Neural progenitor cell (in vitro differentiated cells): ENCODE results near the gene ZNF282. TPM values are rescaled to one million over a fixed set of nuclear protein-coding genes. Genes with fewer than 3 reads are reported as not detected.

Experiments
- DNase-seq: peaks from one replicate; pipeline ENCODE4 v3.0.0-alpha.2; 2016; ENCODE audit warnings: low spot score
- H2AFZ ChIP-seq: fragments of 200-600 bp; sonication (generic); replicated peaks from 2 replicates; pipeline ENCODE4 v1.6.1; 2016; ENCODE audit warnings: antibody characterized with exemption
- H3F3A ChIP-seq: fragments of 200-600 bp; sonication (generic); 2 replicates; pipeline ENCODE4 v1.6.1; 2016; ENCODE audit warnings: antibody characterized with exemption, low read depth
- H3K27ac ChIP-seq: fragments of 200-600 bp; sonication (generic); 2 replicates; pipeline ENCODE4 v1.5.1; 2016; ENCODE audit warnings: mild to moderate bottlenecking
- H3K27me3 ChIP-seq: fragments of 200-600 bp; sonication (generic); 2 replicates; pipeline ENCODE4 v1.6.1; 2016; ENCODE audit warnings: mild to moderate bottlenecking, moderate library complexity
- H3K36me3 ChIP-seq: fragments of 200-600 bp; sonication (generic); 2 replicates; pipeline ENCODE4 v1.5.1; 2016
- H3K4me1 ChIP-seq: fragments of 200-600 bp; sonication (generic); 2 replicates; pipeline ENCODE4 v1.6.1; 2016; ENCODE audit warnings: mixed run types
- H3K4me2 ChIP-seq: fragments of 200-600 bp; sonication (generic); 2 replicates; pipeline ENCODE4 v1.6.1; 2016
- H3K4me3 ChIP-seq: fragments of 200-600 bp; sonication (generic); 2 replicates; pipeline ENCODE4 v1.5.1; 2016
- H3K79me2 ChIP-seq: fragments of 200-600 bp; sonication (generic); 2 replicates; pipeline ENCODE4 v1.6.1; 2016; ENCODE audit warnings: low read depth
- H3K9ac ChIP-seq: fragments of 200-600 bp; sonication (generic); 2 replicates; pipeline ENCODE4 v1.6.1; 2016
- H3K9me3 ChIP-seq: fragments of 200-600 bp; sonication (generic); 2 replicates; pipeline ENCODE4 v1.5.1; 2016; ENCODE audit warnings: low read depth
- H4K20me1 ChIP-seq: fragments of 200-600 bp; sonication (generic); 2 replicates; pipeline ENCODE4 v1.6.1; 2016; ENCODE audit warnings: low read depth
- H3K27ac Mint-ChIP-seq: 3 replicates; pipeline ENCODE4 v1.8.0; 2021; ENCODE audit warnings: mixed read lengths
- H3K27me3 Mint-ChIP-seq: 2 replicates; pipeline ENCODE4 v1.8.0; 2022; ENCODE audit warnings: low read depth, mild to moderate bottlenecking, inconsistent platforms, moderate library complexity, mixed read lengths; ENCODE audit not compliant: insufficient read depth
- H3K36me3 Mint-ChIP-seq: 3 replicates; pipeline ENCODE4 v1.8.0; 2021; ENCODE audit warnings: mixed read lengths
- H3K4me1 Mint-ChIP-seq: 3 replicates; pipeline ENCODE4 v1.8.0; 2021; ENCODE audit warnings: mixed read lengths
- H3K4me3 Mint-ChIP-seq: 3 replicates; pipeline ENCODE4 v1.8.0; 2021; ENCODE audit warnings: mild to moderate bottlenecking, moderate library complexity, mixed read lengths
- H3K9me3 Mint-ChIP-seq: 3 replicates; pipeline ENCODE4 v1.8.0; 2020; ENCODE audit warnings: mixed read lengths
- CTCF ChIP-seq: fragments of 200-600 bp; sonication (generic); IDR thresholded peaks from 2 replicates; pipeline ENCODE4 v1.5.1; 2017; ENCODE audit warnings: antibody characterized with exemption, mild to moderate bottlenecking
- EZH2 ChIP-seq: fragments of 200-600 bp; sonication (generic); IDR thresholded peaks from 2 replicates; pipeline ENCODE4 v1.6.1; 2017; ENCODE audit warnings: antibody characterized with exemption, mild to moderate bottlenecking, moderate library complexity
- EZH2phosphoT487 ChIP-seq: fragments of 200-600 bp; sonication (generic); IDR thresholded peaks from 2 replicates; pipeline ENCODE4 v1.6.1; 2017; ENCODE audit warnings: antibody characterized with exemption
- total RNA-seq: library from RNA; depleted of rRNA; stranded (reverse); fragments of >200 nt; gene quantifications from 2 replicates; pipeline ENCODE4 v1.2.3, GENCODE V29; 2015; ENCODE audit warnings: low replicate concordance

ZNF282 gene
- total RNA-seq, 1 donor from 2014 or later: 15.9 TPM

GRCh38 chr7:149156898-149157297 lies 38.4 kb upstream of the ZNF282 start:
- H3K4me3 ChIP-seq: no peak overlapping the region
- no peaks in the 10 kb centered on the region for H3K4me1 ChIP-seq
- no peaks in the 10 kb centered on the region for H4K20me1 ChIP-seq
- no peak overlapping the region for H3K4me2 ChIP-seq
- no peak overlapping the region for H2AFZ ChIP-seq
- no peaks in the 10 kb centered on the region for H3K36me3 ChIP-seq
- Mint-ChIP-seq H3K9me3 (peaks cover 5% of the 10 kb centered on the region), H3K27me3 (no peaks in the 10 kb centered on the region), H3K4me3 (no peak overlapping the region), H3K27ac (no peak overlapping the region), H3K36me3 (peaks cover 33% of the 10 kb centered on the region), H3K4me1 (no peaks in the 10 kb centered on the region)
- H3K9me3 ChIP-seq: no peaks in the 10 kb centered on the region
- H3K27me3 ChIP-seq: no peaks in the 10 kb centered on the region
- TF ChIP-seq CTCF: no peak
- TF ChIP-seq EZH2phosphoT487: no peak
- TF ChIP-seq EZH2: no peak
- no peak for DNase-seq
- peaks cover 19% of the 10 kb centered on the region for H3K79me2 ChIP-seq
- H3K9ac ChIP-seq: no peak overlapping the region
- no peaks in the 10 kb centered on the region for H3F3A ChIP-seq
- no peak overlapping the region for H3K27ac ChIP-seq

DNA sequence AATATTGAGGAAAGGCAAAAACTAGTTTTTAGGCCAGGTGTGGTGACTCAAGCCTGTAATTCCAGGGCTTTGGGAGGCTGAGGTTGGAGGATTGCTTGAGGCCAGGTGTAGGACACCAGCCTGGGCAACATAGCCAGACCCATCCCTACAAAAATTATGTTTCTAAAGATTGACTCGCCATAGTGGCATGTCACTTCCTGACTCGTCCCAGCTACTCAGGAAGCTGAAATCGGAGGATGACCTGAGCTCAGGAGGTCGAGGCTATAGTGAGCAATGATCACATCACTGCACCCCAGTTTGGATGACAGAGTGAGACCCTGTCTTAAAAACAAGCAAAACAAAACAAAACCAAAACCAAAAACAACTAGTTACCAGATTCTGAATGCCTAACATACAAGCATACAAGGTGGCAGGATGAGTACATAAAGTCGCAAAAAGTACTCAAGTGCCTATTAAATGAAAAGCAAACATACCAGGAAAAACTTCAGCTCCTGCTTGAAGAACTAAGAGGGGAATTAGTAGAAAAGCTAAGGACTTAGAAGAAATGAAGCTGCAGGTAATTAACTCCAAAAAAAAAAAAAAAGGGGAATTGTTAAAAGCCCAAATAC lies 34.0 kb upstream of the ZNF282 start:
- Histone ChIP-seq H3K9ac (no peak overlapping the region), H3K27me3 (no peaks in the 10 kb centered on the region), H4K20me1 (no peaks in the 10 kb centered on the region), H3K4me2 (no peak overlapping the region), H3K36me3 (no peaks in the 10 kb centered on the region), H3K4me1 (no peaks in the 10 kb centered on the region), H3K9me3 (no peaks in the 10 kb centered on the region), H2AFZ (no peak overlapping the region), H3K79me2 (no peaks in the 10 kb centered on the region), H3F3A (no peaks in the 10 kb centered on the region), H3K27ac (no peak overlapping the region), H3K4me3 (no peak overlapping the region)
- H3K4me3 Mint-ChIP-seq: no peak overlapping the region
- TF ChIP-seq CTCF: no peak
- TF ChIP-seq EZH2phosphoT487: no peak
- no peak for TF ChIP-seq EZH2
- no peaks in the 10 kb centered on the region for H3K9me3 Mint-ChIP-seq
- peaks cover 14% of the 10 kb centered on the region for H3K36me3 Mint-ChIP-seq
- DNase-seq: no peak
- H3K27ac Mint-ChIP-seq: no peak overlapping the region
- peaks cover 3% of the 10 kb centered on the region for H3K4me1 Mint-ChIP-seq
- H3K27me3 Mint-ChIP-seq: peaks cover 2% of the 10 kb centered on the region

DNA sequence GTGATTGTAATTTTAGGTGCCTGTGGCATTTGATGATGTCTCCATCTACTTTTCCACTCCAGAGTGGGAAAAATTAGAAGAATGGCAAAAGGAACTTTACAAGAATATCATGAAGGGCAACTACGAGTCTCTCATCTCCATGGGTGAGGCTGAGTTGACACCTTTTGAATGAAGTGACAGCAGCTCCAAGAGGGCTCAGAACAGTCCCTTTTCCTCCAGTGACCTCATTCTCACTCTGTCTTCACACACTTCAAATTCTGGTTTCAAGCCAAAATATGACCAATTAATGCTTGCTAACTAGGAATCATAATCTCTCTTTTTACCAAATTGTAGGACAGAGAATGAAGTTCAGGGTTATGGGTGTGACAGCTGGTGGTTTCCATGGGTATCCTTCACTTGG lies 29.2 kb upstream of the ZNF282 start:
- H3K27me3 Mint-ChIP-seq: peaks cover 2% of the 10 kb centered on the region
- Histone ChIP-seq H4K20me1 (no peaks in the 10 kb centered on the region), H3K4me2 (no peak overlapping the region), H3K27me3 (no peaks in the 10 kb centered on the region), H3K36me3 (no peaks in the 10 kb centered on the region), H3K4me1 (no peaks in the 10 kb centered on the region), H3K9me3 (no peaks in the 10 kb centered on the region), H2AFZ (no peak overlapping the region), H3K9ac (no peak overlapping the region), H3K27ac (no peak overlapping the region), H3K4me3 (no peak overlapping the region), H3K79me2 (no peaks in the 10 kb centered on the region), H3F3A (no peaks in the 10 kb centered on the region)
- no peak for TF ChIP-seq EZH2phosphoT487
- TF ChIP-seq CTCF: no peak
- no peak for TF ChIP-seq EZH2
- H3K4me3 Mint-ChIP-seq: no peak overlapping the region
- peaks cover 12% of the 10 kb centered on the region for H3K36me3 Mint-ChIP-seq
- peaks cover 3% of the 10 kb centered on the region for H3K4me1 Mint-ChIP-seq
- H3K9me3 Mint-ChIP-seq: no peaks in the 10 kb centered on the region
- DNase-seq: no peak
- H3K27ac Mint-ChIP-seq: no peak overlapping the region
